Gastroesophageal sphincter (tissue), 4 donors: ENCODE results near the gene TTLL9. TPM values are rescaled to one million over a fixed set of nuclear protein-coding genes. Genes with fewer than 3 reads are reported as not detected.

ENCODE experiments used
- ATAC-seq: fragments of 150-250 bp; one replicate; pipeline ENCODE4 v1.9.1; 2016; ENCODE audit warnings: mild to moderate bottlenecking, moderate library complexity
- H3K27ac ChIP-seq, 4 donors: fragments of 200-600 bp; sonication (generic) in 3 of 4; 1 replicate in 3 of 4; 2 replicates in 1 of 4; pipeline ENCODE4 v1.5.1; 2016 to 2019
- H3K27me3 ChIP-seq: fragments of 200-600 bp; sonication (generic); one replicate; pipeline ENCODE4 v1.5.1; 2019
- H3K36me3 ChIP-seq, 2 donors: fragments of 200-600 bp; sonication (generic); one replicate each; pipeline ENCODE4 v1.5.1; 2019; ENCODE audit warnings: control low read depth in 1 of 2
- H3K4me1 ChIP-seq, 3 donors: fragments of 200-600 bp; sonication (generic); 1 replicate in 2 of 3; 2 replicates in 1 of 3; pipeline ENCODE4 v1.5.1; 2016 to 2019; ENCODE audit warnings: control low read depth in 2 of 3
- H3K4me3 ChIP-seq, 2 donors: fragments of 200-600 bp; sonication (generic); one replicate each; pipeline ENCODE4 v1.5.1; 2019; ENCODE audit warnings: mild to moderate bottlenecking in 1 of 2, moderate library complexity in 1 of 2
- H3K9me3 ChIP-seq, 3 donors: fragments of 200-600 bp; sonication (generic); one replicate each; pipeline ENCODE4 v1.5.1; 2017 to 2019; ENCODE audit warnings: control low read depth in 2 of 3
- EP300 ChIP-seq: sonication (generic); formaldehyde crosslinking; IDR thresholded peaks from one replicate; pipeline ENCODE4 v1.6.1; 2017; ENCODE audit warnings: antibody characterized with exemption, mild to moderate bottlenecking
- POLR2A ChIP-seq, 2 donors: fragments of 450-650 bp; IDR thresholded peaks; one replicate each; pipeline ENCODE4 v1.6.1; 2017; ENCODE audit warnings: antibody characterized with exemption in 2 of 2, mild to moderate bottlenecking in 2 of 2, moderate library complexity in 1 of 2
- POLR2AphosphoS5 ChIP-seq: sonication (generic); formaldehyde crosslinking; IDR thresholded peaks from one replicate; pipeline ENCODE4 v1.6.1; 2017; ENCODE audit warnings: antibody characterized with exemption
- WGBS, 2 donors: methylation state at CpG; one replicate each; pipeline ENCODE4 v1.1.5; 2018; ENCODE audit warnings: low coverage in 1 of 2; 5-methylcytosine and 5-hydroxymethylcytosine counted together
- total RNA-seq, 4 donors: library from RNA; depleted of rRNA; stranded (reverse); fragments of >200 nt; gene quantifications; one replicate each; pipeline ENCODE4 v1.1.0, GENCODE V29; 2016
- TF ChIP-seq, protein P1 (sequence below), 4 experiments: fragments of 200-600 bp in 2 of 4; fragments of 450-650 bp in 2 of 4; sonication (generic) in 1 of 4; IDR thresholded peaks; one replicate each; pipeline ENCODE4 v1.5.1; 2017 to 2019; ENCODE audit warnings: antibody characterized with exemption in 4 of 4, mild to moderate bottlenecking in 2 of 4, moderate library complexity in 2 of 4

Gene TTLL9
- total RNA-seq, 4 donors from 2014 or later, result 0.47 TPM; not detected in 3

DNA sequence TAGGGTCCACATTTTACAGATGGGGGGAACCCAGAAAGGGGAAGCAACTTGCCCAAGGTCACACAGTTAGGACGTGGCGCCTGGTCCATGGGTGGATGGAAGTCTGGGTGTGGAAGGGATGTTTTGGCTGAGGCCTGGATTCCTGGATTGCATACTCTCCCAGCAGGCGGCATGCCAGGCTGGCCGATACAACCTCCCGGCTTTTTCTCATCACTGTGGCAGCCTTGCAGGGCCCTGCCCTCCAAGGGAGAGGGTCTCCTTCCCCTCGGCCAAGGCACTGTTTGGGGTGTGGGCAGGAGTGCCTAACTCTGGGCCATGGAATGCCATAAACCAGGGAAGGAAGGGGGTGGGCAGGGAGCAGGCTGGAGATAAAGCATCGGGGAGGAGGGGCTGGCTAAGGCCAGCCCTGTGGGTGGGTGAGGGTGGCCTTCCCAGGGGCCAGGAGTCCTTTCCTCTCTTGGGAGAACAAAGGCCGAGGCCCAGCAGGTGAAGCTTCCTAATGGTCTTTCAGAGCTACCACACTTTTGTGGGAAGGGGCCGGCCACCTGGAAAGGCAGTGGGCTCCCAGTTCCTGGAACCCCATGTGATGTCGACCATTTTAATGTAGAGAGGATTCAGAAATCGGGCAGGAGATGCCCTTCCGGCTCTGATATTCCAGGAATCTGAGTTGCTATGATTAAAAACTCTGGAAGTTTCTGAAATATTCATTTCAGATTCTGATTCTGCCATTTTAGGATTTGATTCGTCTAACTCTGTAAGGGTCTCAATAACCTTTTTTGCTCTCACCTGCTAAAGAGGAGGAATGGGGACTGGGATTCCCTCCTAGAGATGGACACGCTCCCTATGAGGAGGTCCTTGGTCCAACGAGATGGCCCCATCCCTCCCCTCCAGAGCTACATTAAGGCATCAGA, 29.3 kb upstream of the TTLL9 start:
- Histone ChIP-seq H3K27me3 (no peaks in the 10 kb centered on the region), H3K9me3 (no peaks in the 10 kb centered on the region), H3K36me3 (no peaks in the 10 kb centered on the region), H3K27ac (peak overlapping the region in 3 of 4 donors; percentile 8 to 62 (median 32)), H3K4me3 (no peak overlapping the region), H3K4me1 (peaks cover 0 to 71% (median 8%) of the 10 kb centered on the region in 3 donors)
- TF ChIP-seq POLR2AphosphoS5 (no peak), EP300 (no peak), POLR2A (IDR thresholded peaks at IDR 0.05) (no peak)
- TF ChIP-seq, protein P1, sequence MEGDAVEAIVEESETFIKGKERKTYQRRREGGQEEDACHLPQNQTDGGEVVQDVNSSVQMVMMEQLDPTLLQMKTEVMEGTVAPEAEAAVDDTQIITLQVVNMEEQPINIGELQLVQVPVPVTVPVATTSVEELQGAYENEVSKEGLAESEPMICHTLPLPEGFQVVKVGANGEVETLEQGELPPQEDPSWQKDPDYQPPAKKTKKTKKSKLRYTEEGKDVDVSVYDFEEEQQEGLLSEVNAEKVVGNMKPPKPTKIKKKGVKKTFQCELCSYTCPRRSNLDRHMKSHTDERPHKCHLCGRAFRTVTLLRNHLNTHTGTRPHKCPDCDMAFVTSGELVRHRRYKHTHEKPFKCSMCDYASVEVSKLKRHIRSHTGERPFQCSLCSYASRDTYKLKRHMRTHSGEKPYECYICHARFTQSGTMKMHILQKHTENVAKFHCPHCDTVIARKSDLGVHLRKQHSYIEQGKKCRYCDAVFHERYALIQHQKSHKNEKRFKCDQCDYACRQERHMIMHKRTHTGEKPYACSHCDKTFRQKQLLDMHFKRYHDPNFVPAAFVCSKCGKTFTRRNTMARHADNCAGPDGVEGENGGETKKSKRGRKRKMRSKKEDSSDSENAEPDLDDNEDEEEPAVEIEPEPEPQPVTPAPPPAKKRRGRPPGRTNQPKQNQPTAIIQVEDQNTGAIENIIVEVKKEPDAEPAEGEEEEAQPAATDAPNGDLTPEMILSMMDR (IDR thresholded peaks at IDR 0.05), result no peak
- no peak for ATAC-seq
- WGBS, 2 donors, result 73 to 89% methylated on average over 4 to 6 of the region's 15 CpGs

DNA sequence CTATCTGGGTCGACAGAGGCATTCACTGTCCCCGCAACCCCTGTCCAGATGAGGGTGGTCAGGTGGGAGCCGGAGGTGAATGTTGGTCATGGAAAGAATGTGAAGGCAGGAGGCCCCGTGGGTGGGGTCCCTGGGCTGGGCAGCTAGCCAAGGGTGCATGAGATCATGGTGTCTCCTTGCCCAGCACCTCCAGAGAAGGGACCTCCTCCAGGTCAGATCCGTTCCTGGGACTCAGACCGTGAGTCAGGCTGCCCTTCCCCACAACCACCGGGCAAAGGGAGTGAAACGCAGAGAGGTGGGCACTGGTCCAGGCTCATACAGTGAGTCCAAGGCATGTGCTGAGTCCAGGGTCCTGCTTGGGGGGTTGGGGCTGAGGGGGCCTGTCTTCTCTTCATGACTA, 28.5 kb upstream of the TTLL9 start:
- Histone ChIP-seq H3K36me3 (no peaks in the 10 kb centered on the region), H3K27ac (peak overlapping the region in 3 of 4 donors; percentile 8 to 62 (median 40)), H3K4me1 (peaks cover 0 to 67% (median 5%) of the 10 kb centered on the region in 3 donors), H3K9me3 (no peaks in the 10 kb centered on the region), H3K27me3 (no peaks in the 10 kb centered on the region), H3K4me3 (no peak overlapping the region)
- WGBS, 2 donors, result no CpG with 5 or more reads among the region's 8 CpGs
- TF ChIP-seq POLR2AphosphoS5, result no peak
- TF ChIP-seq POLR2A (IDR thresholded peaks at IDR 0.05), result no peak
- ATAC-seq, result no peak

DNA sequence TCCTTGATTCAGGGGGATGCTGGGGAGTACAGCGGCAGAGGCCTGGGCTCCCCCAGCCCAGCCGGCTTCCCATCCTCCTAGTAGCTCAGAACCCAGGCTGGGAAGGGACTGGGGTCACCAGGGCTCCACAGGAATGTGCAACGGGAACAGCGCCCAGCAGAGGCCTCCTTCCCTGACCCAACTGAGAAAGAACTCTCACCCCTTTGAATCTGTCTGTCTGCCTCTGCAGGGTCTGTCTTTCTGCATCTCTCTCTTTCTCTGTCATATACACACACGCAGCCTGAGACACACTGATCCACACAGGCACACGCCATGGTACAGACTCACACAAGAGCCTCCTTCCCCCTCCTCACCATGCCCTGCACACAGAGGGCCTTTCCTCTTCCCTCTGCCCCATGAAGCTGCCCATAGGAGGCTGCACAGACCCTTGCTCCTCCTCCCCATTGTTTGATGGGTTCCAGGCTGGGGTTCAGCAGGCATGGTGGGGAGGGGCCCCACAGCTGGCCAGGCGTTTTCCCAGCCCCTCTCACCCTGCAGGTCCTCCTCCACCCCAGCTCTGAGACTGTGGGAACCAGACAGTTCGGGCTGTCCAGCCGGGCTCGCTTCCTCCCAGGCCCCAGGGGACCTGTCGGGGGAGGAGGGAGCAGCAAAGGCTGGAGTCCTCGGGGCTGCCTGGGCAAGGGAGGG, 27.8 kb upstream of the TTLL9 start:
- Histone ChIP-seq H3K4me1 (peaks cover 0 to 60% (median 5%) of the 10 kb centered on the region in 3 donors), H3K27ac (peak overlapping the region in 3 of 4 donors; percentile 8 to 62 (median 40)), H3K36me3 (no peaks in the 10 kb centered on the region), H3K9me3 (no peaks in the 10 kb centered on the region), H3K4me3 (peak overlapping the region in 1 of 2 donors; percentile 4), H3K27me3 (no peaks in the 10 kb centered on the region)
- no peak for ATAC-seq
- 47% methylated on average over 2 of the region's 12 CpGs; no CpG with 5 or more reads in 1 of the 2 donors for WGBS, 2 donors
- TF ChIP-seq, protein P1 (IDR thresholded peaks at IDR 0.05), result no peak
- TF ChIP-seq EP300 (no peak), POLR2AphosphoS5 (no peak), POLR2A (IDR thresholded peaks at IDR 0.05) (no peak)

GRCh38 chr20:31843288-31843687, 27.1 kb upstream of the TTLL9 start:
- Histone ChIP-seq H3K4me3 (peak overlapping the region in 1 of 2 donors; percentile 35), H3K27ac (peak overlapping the region in 3 of 4 donors; percentile 8 to 60 (median 57)), H3K36me3 (no peaks in the 10 kb centered on the region), H3K27me3 (no peaks in the 10 kb centered on the region), H3K4me1 (peaks cover 0 to 54% (median 5%) of the 10 kb centered on the region in 3 donors), H3K9me3 (no peaks in the 10 kb centered on the region)
- WGBS, 2 donors, result 50 to 80% methylated on average over 1 to 2 of the region's 6 CpGs
- no peak for ATAC-seq
- TF ChIP-seq, protein P1 (IDR thresholded peaks at IDR 0.05), result no peak
- TF ChIP-seq POLR2AphosphoS5 (no peak), POLR2A (IDR thresholded peaks at IDR 0.05) (no peak), EP300 (no peak)

DNA sequence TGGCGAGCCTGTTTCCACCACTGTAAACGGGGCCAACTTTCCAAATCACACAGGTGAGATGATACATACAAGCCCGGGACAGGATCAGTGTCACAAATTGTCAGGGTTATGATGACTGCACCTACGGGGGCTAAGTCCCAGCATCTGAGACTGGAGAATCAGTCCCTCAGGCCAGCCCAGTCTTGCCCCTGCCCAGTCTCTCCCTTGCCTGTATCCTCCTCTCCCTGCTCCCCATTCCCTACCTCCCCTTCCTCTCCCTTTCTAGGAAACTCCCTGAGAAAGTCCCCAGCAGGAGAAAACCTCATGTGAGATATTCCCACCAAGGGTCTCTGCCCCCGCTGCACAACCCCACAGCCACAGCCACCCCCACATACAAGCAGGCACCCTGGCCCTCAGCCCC, 26.6 kb upstream of the TTLL9 start:
- TF ChIP-seq, protein P1 (IDR thresholded peaks at IDR 0.05), result no peak
- TF ChIP-seq POLR2A (IDR thresholded peaks at IDR 0.05) (no peak), POLR2AphosphoS5 (no peak), EP300 (no peak)
- Histone ChIP-seq H3K27ac (peak overlapping the region in 2 of 4 donors; percentile 57 to 60), H3K9me3 (no peaks in the 10 kb centered on the region), H3K4me1 (peaks cover 0 to 48% (median 5%) of the 10 kb centered on the region in 3 donors), H3K27me3 (peaks cover 4% of the 10 kb centered on the region), H3K4me3 (peak overlapping the region in 1 of 2 donors; percentile 35), H3K36me3 (no peaks in the 10 kb centered on the region)
- ATAC-seq, result no peak
- WGBS, 2 donors, result 55 to 100% methylated on average over 1 to 4 of the region's 5 CpGs
